Thyroid gland (tissue), 4 donors: Measurements from ENCODE around the gene MYL10.

Experiments
- CTCF ChIP-seq, 6 experiments: fragments of 200-600 bp in 3 of 6; fragments of 450-650 bp in 3 of 6; sonication (generic) in 3 of 6; IDR thresholded peaks; one replicate each; pipeline ENCODE4 v1.5.1; 2016 to 2019; ENCODE audit warnings: antibody characterized with exemption in 6 of 6, mild to moderate bottlenecking in 2 of 6, inconsistent platforms in 1 of 6, moderate library complexity in 1 of 6
- POLR2A ChIP-seq, 2 donors: fragments of 450-650 bp; IDR thresholded peaks; one replicate each; pipeline ENCODE4 v1.6.1; 2017; ENCODE audit warnings: antibody characterized with exemption in 2 of 2, mild to moderate bottlenecking in 2 of 2, moderate library complexity in 1 of 2

GRCh38 chr7:101629171-101629570 lies at the start of gene MYL10:
- TF ChIP-seq POLR2A (IDR thresholded peaks at IDR 0.05) (no peak), CTCF (IDR thresholded peaks at IDR 0.05) (no peak)
